PC-9 (cell line): Measurements from ENCODE around the gene COL4A4. TPM values are rescaled to one million over a fixed set of nuclear protein-coding genes. Genes with fewer than 3 reads are reported as not detected.

Experiments used
- BruUV-seq: library from RNA; stranded (reverse); fragments of 400-500 nt; replicated peaks from 2 replicates; lab custom pipeline; 2021; lab: Mats Ljungman, UMichigan
- CTCF ChIA-PET: fragments of 300-600 bp; sonication (Branson Sonifier 250); formaldehyde crosslinking; loops from one replicate; lab custom pipeline; 2022; ENCODE audit warnings: antibody characterized with exemption; lab: Charles Lee
- POLR2A ChIA-PET: fragments of 300-600 bp; sonication (Branson Sonifier 250); formaldehyde crosslinking; loops from one replicate; lab custom pipeline; 2022; ENCODE audit warnings: antibody characterized with exemption; ENCODE audit not compliant: unreplicated experiment; lab: Charles Lee
- DNase-seq, 2 experiments: peaks; one replicate each; pipeline versions ENCODE4 v3.0.0 to v3.0.0-alpha.2; 2015 to 2022; ENCODE audit warnings: mixed read lengths in 1 of 2
- H2AFZ ChIP-seq: fragments of 200-600 bp; sonication (generic); 2 replicates; pipeline ENCODE4 v1.8.1; 2017; ENCODE audit warnings: antibody characterized with exemption
- H3F3A ChIP-seq: fragments of 200-600 bp; sonication (generic); 2 replicates; pipeline ENCODE4 v1.8.1; 2017; ENCODE audit warnings: antibody characterized with exemption, mild to moderate bottlenecking, low read depth; ENCODE audit not compliant: insufficient read depth
- H3K27ac ChIP-seq: fragments of 200-600 bp; sonication (generic); 2 replicates; pipeline ENCODE4 v1.6.1; 2016; ENCODE audit warnings: mixed run types
- H3K27me3 ChIP-seq: fragments of 200-600 bp; sonication (generic); 2 replicates; pipeline ENCODE4 v1.6.1; 2016; ENCODE audit warnings: low read depth, mixed run types; ENCODE audit not compliant: insufficient read depth
- H3K36me3 ChIP-seq: fragments of 200-600 bp; sonication (generic); 2 replicates; pipeline ENCODE4 v1.6.1; 2016; ENCODE audit warnings: low read depth, mixed run types
- H3K4me1 ChIP-seq: fragments of 200-600 bp; sonication (generic); replicated peaks from 2 replicates; pipeline ENCODE4 v1.6.1; 2016; ENCODE audit warnings: mixed run types; ENCODE audit not compliant: insufficient read depth
- H3K4me2 ChIP-seq: fragments of 200-600 bp; sonication (generic); 2 replicates; pipeline ENCODE4 v1.6.1; 2017; ENCODE audit warnings: mixed run types
- H3K4me3 ChIP-seq: fragments of 200-600 bp; sonication (generic); 2 replicates; pipeline ENCODE4 v1.6.1; 2016; ENCODE audit warnings: mixed run types
- H3K79me2 ChIP-seq: fragments of 200-600 bp; sonication (generic); 2 replicates; pipeline ENCODE4 v1.6.1; 2017; ENCODE audit warnings: low read depth, mixed run types
- H3K9me2 ChIP-seq: fragments of 200-600 bp; sonication (generic); 2 replicates; pipeline ENCODE4 v1.8.1; 2017; ENCODE audit warnings: mild to moderate bottlenecking; ENCODE audit not compliant: insufficient read depth
- H3K9me3 ChIP-seq: fragments of 200-600 bp; sonication (generic); 2 replicates; pipeline ENCODE4 v1.8.1; 2016; ENCODE audit warnings: low read depth; ENCODE audit not compliant: insufficient read depth
- H4K20me1 ChIP-seq: fragments of 200-600 bp; sonication (generic); 2 replicates; pipeline ENCODE4 v1.8.1; 2017; ENCODE audit not compliant: insufficient read depth
- CTCF ChIP-seq: fragments of 200-600 bp; sonication (generic); conservative IDR thresholded peaks from 2 replicates; pipeline ENCODE4 v1.6.1; 2017; ENCODE audit warnings: mixed run types, antibody characterized with exemption, mild to moderate bottlenecking, moderate library complexity
- EZH2 ChIP-seq: fragments of 200-600 bp; sonication (generic); IDR thresholded peaks from 2 replicates; pipeline ENCODE4 v1.8.0; 2017; ENCODE audit warnings: antibody characterized with exemption, low read depth
- intact Hi-C: fragments of 100-400 bp; cut with micrococcal nuclease; formaldehyde crosslinking; loops from one replicate; pipeline ENCODE4 v1.10.0; 2022; ENCODE audit not compliant: unreplicated experiment
- total RNA-seq: library from RNA; stranded (reverse); gene quantifications from 2 replicates; pipeline ENCODE4 v1.2.3, GENCODE V29; 2021

COL4A4 gene
- total RNA-seq, 1 experiment from 2014 or later: 5.6 TPM

- Histone ChIP-seq H3K36me3 (no peaks in the 10 kb centered on the region), H3K9me3 (no peaks in the 10 kb centered on the region), H3K27ac (no peak overlapping the region), H3K9me2 (no peaks in the 10 kb centered on the region), H3K4me2 (no peak overlapping the region), H3K4me3 (no peak overlapping the region), H3K4me1 (no peaks in the 10 kb centered on the region), H2AFZ (no peak overlapping the region), H3F3A (no peaks in the 10 kb centered on the region), H3K27me3 (no peaks in the 10 kb centered on the region), H4K20me1 (no peaks in the 10 kb centered on the region), H3K79me2 (no peaks in the 10 kb centered on the region)
- ChIA-PET POLR2A (no interaction called here), CTCF (no interaction called here)
- BruUV-seq: no TSS peak
- TF ChIP-seq CTCF (no peak), EZH2 (no peak)
- intact Hi-C loops: no loop called here
- no peak for DNase-seq
Observed at GRCh38 chr2:227185615-227186232, 21.7 kb upstream of the COL4A4 start.

GRCh38 chr2:227183657-227184367 is 19.8 kb upstream of the COL4A4 start:
- no peaks in the 10 kb centered on the region for H3K79me2 ChIP-seq
- H3K4me3 ChIP-seq: no peak overlapping the region
- H3K9me2 ChIP-seq: no peaks in the 10 kb centered on the region
- H3K27ac ChIP-seq: no peak overlapping the region
- H3F3A ChIP-seq: no peaks in the 10 kb centered on the region
- H2AFZ ChIP-seq: no peak overlapping the region
- TF ChIP-seq CTCF (no peak), EZH2 (no peak)
- no peak overlapping the region for H3K4me2 ChIP-seq
- no peaks in the 10 kb centered on the region for H3K9me3 ChIP-seq
- no peaks in the 10 kb centered on the region for H4K20me1 ChIP-seq
- BruUV-seq: no TSS peak
- H3K27me3 ChIP-seq: no peaks in the 10 kb centered on the region
- CTCF ChIA-PET: no interaction called here
- DNase-seq: no peak
- no peaks in the 10 kb centered on the region for H3K4me1 ChIP-seq
- H3K36me3 ChIP-seq: no peaks in the 10 kb centered on the region
- POLR2A ChIA-PET: no interaction called here
- intact Hi-C loops: no loop called here

- POLR2A ChIA-PET: no interaction called here
- Histone ChIP-seq H3K27me3 (no peaks in the 10 kb centered on the region), H3K4me3 (no peak overlapping the region), H3K36me3 (no peaks in the 10 kb centered on the region), H3K4me1 (no peaks in the 10 kb centered on the region), H3K4me2 (no peak overlapping the region), H3K9me3 (no peaks in the 10 kb centered on the region), H3K27ac (no peak overlapping the region), H3F3A (no peaks in the 10 kb centered on the region), H2AFZ (no peak overlapping the region), H3K79me2 (no peaks in the 10 kb centered on the region), H3K9me2 (no peaks in the 10 kb centered on the region), H4K20me1 (no peaks in the 10 kb centered on the region)
- no peak for DNase-seq
- intact Hi-C loops: no loop called here
- CTCF ChIA-PET: no interaction called here
- no peak for TF ChIP-seq EZH2
- no peak for TF ChIP-seq CTCF
- BruUV-seq: no TSS peak
Observed at GRCh38 chr2:227182765-227183164, 18.8 kb upstream of the COL4A4 start.
